Esophagus squamous epithelium (tissue), 5 donors: ENCODE data around the gene ZC3H7B. TPM values are rescaled to one million over a fixed set of nuclear protein-coding genes. Genes with fewer than 3 reads are reported as not detected.

Experiments
- DNase-seq: peaks from one replicate; lab custom pipeline; 2025; lab: John Stamatoyannopoulos, UW
- H3K27ac ChIP-seq, 4 donors: fragments of 200-600 bp; sonication (generic); one replicate each; pipeline ENCODE4 v1.5.1; 2016 to 2019; ENCODE audit warnings: mild to moderate bottlenecking in 1 of 4
- H3K27me3 ChIP-seq, 4 donors: fragments of 200-600 bp; sonication (generic); 1 replicate in 3 of 4; 2 replicates in 1 of 4; pipeline versions ENCODE4 v1.5.1 to v1.6.0; 2017 to 2021; ENCODE audit warnings: antibody characterized with exemption in 1 of 4
- H3K36me3 ChIP-seq, 3 donors: fragments of 200-600 bp; sonication (generic); one replicate each; pipeline ENCODE4 v1.5.1; 2016 to 2019
- H3K4me1 ChIP-seq, 3 donors: fragments of 200-600 bp; sonication (generic); one replicate each; pipeline ENCODE4 v1.5.1; 2017 to 2019
- H3K4me3 ChIP-seq, 4 donors: fragments of 200-600 bp; sonication (generic); 1 replicate in 3 of 4; 2 replicates in 1 of 4; pipeline ENCODE4 v1.5.1; 2016 to 2019; ENCODE audit warnings: mild to moderate bottlenecking in 2 of 4, moderate library complexity in 1 of 4
- H3K9me3 ChIP-seq, 3 donors: fragments of 200-600 bp; sonication (generic); one replicate each; pipeline ENCODE4 v1.5.1; 2016 to 2019
- POLR2A ChIP-seq, 4 donors: fragments of 450-650 bp; IDR thresholded peaks; one replicate each; pipeline ENCODE4 v1.6.1; 2017; ENCODE audit warnings: antibody characterized with exemption in 4 of 4, mild to moderate bottlenecking in 4 of 4, moderate library complexity in 3 of 4
- WGBS, 2 donors: methylation state at CpG; one replicate each; pipeline ENCODE4 v1.1.5; 2018; 5-methylcytosine and 5-hydroxymethylcytosine counted together
- intact Hi-C: fragments of 100-400 bp; cut with DNase I; formaldehyde crosslinking; loops from one replicate; pipeline ENCODE4 v1.15.0; 2022
- total RNA-seq, 4 donors: library from RNA; depleted of rRNA; stranded (reverse); fragments of >200 nt; gene quantifications; one replicate each; pipeline ENCODE4 v1.1.0, GENCODE V29; 2016
- TF ChIP-seq, protein P1 (sequence below), 6 experiments: fragments of 450-650 bp in 4 of 6; fragments of 200-600 bp in 2 of 6; sonication (generic) in 2 of 6; IDR thresholded peaks; one replicate each; pipeline ENCODE4 v1.5.1; 2016 to 2019; ENCODE audit warnings: antibody characterized with exemption in 6 of 6, mild to moderate bottlenecking in 4 of 6, moderate library complexity in 4 of 6
- donor health status: DM: yes; HTN: yes; CAD: no.

Gene ZC3H7B
- total RNA-seq, 4 donors from 2014 or later: 18.7 to 36.8 (median 20.9) TPM

DNA sequence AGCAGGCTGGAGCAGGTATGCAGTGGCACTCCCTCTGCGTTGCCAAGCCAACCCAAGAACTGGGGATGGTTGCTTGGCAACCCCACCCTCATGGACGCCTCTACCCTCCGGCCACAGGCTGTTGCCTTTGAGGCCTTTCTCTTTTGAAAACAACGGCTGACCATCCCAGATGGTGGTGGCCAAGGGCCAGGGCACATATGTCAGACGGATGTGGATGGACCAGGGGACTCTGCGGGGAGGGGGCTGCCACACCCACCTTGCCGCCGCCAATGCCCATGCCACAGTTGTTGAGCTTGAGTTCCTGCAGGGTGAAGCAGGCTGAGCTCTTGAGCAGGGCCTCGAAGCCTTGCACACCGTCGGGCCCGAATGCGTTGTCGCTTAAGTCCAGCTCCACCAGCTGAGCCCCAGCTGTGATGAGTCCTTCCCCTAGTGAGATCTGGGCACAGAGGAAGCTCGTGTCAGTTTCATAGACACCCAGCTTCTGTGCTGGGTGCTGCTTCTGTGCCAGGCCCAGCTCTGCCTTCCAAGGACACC lies 36.9 kb upstream of the ZC3H7B start:
- H3K27ac ChIP-seq: no peak overlapping the region
- H3K9me3 ChIP-seq: no peaks in the 10 kb centered on the region
- intact Hi-C loops: no loop called here
- peaks cover 59 to 100% (median 61%) of the 10 kb centered on the region in 3 donors for H3K36me3 ChIP-seq
- WGBS, 2 donors: 88 to 98% methylated on average over 3 to 8 of the region's 15 CpGs
- H3K4me3 ChIP-seq: no peak overlapping the region
- no peak for TF ChIP-seq POLR2A (IDR thresholded peaks at IDR 0.05)
- TF ChIP-seq, protein P1, sequence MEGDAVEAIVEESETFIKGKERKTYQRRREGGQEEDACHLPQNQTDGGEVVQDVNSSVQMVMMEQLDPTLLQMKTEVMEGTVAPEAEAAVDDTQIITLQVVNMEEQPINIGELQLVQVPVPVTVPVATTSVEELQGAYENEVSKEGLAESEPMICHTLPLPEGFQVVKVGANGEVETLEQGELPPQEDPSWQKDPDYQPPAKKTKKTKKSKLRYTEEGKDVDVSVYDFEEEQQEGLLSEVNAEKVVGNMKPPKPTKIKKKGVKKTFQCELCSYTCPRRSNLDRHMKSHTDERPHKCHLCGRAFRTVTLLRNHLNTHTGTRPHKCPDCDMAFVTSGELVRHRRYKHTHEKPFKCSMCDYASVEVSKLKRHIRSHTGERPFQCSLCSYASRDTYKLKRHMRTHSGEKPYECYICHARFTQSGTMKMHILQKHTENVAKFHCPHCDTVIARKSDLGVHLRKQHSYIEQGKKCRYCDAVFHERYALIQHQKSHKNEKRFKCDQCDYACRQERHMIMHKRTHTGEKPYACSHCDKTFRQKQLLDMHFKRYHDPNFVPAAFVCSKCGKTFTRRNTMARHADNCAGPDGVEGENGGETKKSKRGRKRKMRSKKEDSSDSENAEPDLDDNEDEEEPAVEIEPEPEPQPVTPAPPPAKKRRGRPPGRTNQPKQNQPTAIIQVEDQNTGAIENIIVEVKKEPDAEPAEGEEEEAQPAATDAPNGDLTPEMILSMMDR (IDR thresholded peaks at IDR 0.05): no peak
- no peak for DNase-seq
- no peaks in the 10 kb centered on the region for H3K4me1 ChIP-seq
- no peaks in the 10 kb centered on the region for H3K27me3 ChIP-seq

DNA sequence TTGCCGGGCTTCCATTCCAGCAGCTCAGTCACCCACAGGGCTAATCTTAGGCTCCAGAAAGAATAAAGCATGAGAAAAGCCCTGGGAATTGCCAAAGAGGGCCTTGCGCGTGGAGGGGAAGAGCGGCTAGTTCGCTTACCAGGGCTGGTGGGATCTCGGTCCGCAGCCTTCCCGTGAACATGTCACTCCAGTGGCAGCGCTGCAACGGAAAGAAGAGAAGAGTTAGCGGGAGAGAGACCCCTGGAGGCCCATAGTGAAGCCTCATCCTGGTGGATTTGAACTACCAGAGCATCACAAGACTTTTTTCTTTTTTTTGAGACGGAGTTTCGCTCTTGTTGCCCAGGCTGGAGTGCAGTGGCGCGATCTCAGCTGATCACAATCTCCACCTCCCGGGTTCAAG lies 33.4 kb upstream of the ZC3H7B start:
- 94 to 98% methylated on average over 5 to 16 of the region's 16 CpGs for WGBS, 2 donors
- no peak for DNase-seq
- Histone ChIP-seq H3K4me3 (no peak overlapping the region), H3K27me3 (no peaks in the 10 kb centered on the region), H3K9me3 (no peaks in the 10 kb centered on the region), H3K36me3 (peaks cover 28 to 100% (median 50%) of the 10 kb centered on the region in 3 donors), H3K4me1 (peaks cover 7 to 25% (median 10%) of the 10 kb centered on the region in 3 donors), H3K27ac (no peak overlapping the region)
- TF ChIP-seq, protein P1 (IDR thresholded peaks at IDR 0.05): no peak
- TF ChIP-seq POLR2A (IDR thresholded peaks at IDR 0.05): no peak
- intact Hi-C loops: no loop called here

DNA sequence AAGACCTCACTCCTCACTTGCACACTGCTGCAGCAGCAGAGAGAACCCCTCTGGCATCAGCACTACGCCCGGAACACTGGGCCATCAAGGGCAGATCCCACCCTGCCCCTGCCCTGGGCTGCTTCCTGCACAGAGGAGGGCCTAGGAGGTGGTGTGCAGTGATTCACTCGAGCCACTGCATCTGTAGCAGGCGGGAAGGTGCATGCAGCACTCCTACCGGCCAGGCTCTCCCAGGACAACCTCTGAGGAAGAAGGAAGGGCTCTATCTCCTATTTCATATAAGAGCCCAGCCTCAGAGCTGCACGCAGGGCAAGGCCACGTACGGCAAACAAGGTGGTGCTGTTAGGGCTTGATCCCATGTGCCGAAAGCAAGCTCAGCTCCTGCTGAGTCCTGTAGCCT lies 29.5 kb upstream of the ZC3H7B start:
- no peak for DNase-seq
- intact Hi-C loops: no loop called here
- Histone ChIP-seq H3K27ac (peak overlapping the region; percentile 54 to 81 (median 64)), H3K4me3 (no peak overlapping the region), H3K4me1 (peaks cover 8 to 49% (median 10%) of the 10 kb centered on the region in 3 donors), H3K36me3 (peaks cover 22 to 100% (median 34%) of the 10 kb centered on the region in 3 donors), H3K9me3 (no peaks in the 10 kb centered on the region), H3K27me3 (no peaks in the 10 kb centered on the region)
- TF ChIP-seq, protein P1 (IDR thresholded peaks at IDR 0.05): peak in 2 of 6 experiments; percentile 35 to 68
- TF ChIP-seq POLR2A (IDR thresholded peaks at IDR 0.05): no peak
- 65 to 70% methylated on average over 2 of the region's 9 CpGs for WGBS, 2 donors

DNA sequence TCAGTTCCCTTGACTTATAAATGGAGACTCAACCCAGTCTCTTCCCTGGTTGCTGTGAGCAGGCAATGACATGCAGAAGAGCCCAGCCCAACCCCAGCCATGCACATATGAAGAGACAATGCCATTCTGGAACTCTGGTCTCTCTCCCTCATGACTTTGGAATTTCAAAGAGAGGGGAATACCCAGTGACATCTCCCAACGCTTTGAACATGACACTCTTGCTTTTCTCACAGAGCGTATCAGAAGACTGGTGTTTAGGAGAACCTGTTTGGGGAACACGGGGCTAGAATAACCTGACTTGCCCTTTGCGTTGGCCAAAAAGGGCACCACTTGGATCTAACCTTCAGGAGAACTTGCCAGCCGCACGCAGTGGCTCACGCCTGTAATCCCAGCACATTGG lies 28.2 kb upstream of the ZC3H7B start:
- no peak for DNase-seq
- peaks cover 8 to 49% (median 10%) of the 10 kb centered on the region in 3 donors for H3K4me1 ChIP-seq
- H3K27me3 ChIP-seq: no peaks in the 10 kb centered on the region
- intact Hi-C loops: no loop called here
- no peak overlapping the region for H3K4me3 ChIP-seq
- TF ChIP-seq, protein P1 (IDR thresholded peaks at IDR 0.05): no peak
- no peak for TF ChIP-seq POLR2A (IDR thresholded peaks at IDR 0.05)
- H3K36me3 ChIP-seq: peaks cover 16 to 100% (median 29%) of the 10 kb centered on the region in 3 donors
- peak overlapping the region; percentile 55 to 81 (median 66) for H3K27ac ChIP-seq
- WGBS, 2 donors: 32 to 60% methylated on average over 3 to 4 of the region's 7 CpGs
- no peaks in the 10 kb centered on the region for H3K9me3 ChIP-seq

DNA sequence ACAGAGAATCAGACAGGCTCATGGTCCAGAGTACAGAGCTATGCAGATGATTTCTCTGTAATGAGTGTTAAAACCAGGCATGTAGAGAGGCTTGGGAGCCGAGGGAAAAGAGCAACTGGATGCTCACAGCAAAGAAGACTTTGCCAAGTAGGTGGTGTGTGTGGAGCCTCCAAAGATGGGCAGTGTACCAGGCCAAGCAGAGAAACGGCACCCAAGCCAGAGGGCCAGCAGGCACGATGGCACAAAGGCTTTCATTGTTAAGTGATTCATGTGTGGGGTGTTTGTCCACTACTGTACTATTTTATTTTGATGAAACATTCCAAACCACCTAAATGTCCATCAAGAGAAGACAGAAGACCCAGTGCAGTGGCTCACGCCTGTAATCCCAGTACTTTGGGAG lies 26.5 kb upstream of the ZC3H7B start:
- H3K27ac ChIP-seq: peak overlapping the region in 1 of 4 donors; percentile 1
- intact Hi-C loops: no loop called here
- no peak for DNase-seq
- TF ChIP-seq, protein P1 (IDR thresholded peaks at IDR 0.05): no peak
- no peak for TF ChIP-seq POLR2A (IDR thresholded peaks at IDR 0.05)
- no peaks in the 10 kb centered on the region for H3K27me3 ChIP-seq
- H3K36me3 ChIP-seq: peaks cover 16 to 100% (median 25%) of the 10 kb centered on the region in 3 donors
- WGBS, 2 donors: 55 to 88% methylated on average over 4 of the region's 4 CpGs
- H3K4me1 ChIP-seq: peaks cover 13 to 63% (median 17%) of the 10 kb centered on the region in 3 donors
- no peak overlapping the region for H3K4me3 ChIP-seq
- H3K9me3 ChIP-seq: no peaks in the 10 kb centered on the region
